HG03442 (cell line): ENCODE results near the gene GPR65.

ENCODE experiments used
- ATAC-seq: cut with Tn5 transposase; IDR thresholded peaks from one replicate; pipeline ENCODE4 v1.9.1; 2021; ENCODE audit warnings: mild to moderate bottlenecking, moderate library complexity; ENCODE audit not compliant: unreplicated experiment

GPR65 gene, protein sequence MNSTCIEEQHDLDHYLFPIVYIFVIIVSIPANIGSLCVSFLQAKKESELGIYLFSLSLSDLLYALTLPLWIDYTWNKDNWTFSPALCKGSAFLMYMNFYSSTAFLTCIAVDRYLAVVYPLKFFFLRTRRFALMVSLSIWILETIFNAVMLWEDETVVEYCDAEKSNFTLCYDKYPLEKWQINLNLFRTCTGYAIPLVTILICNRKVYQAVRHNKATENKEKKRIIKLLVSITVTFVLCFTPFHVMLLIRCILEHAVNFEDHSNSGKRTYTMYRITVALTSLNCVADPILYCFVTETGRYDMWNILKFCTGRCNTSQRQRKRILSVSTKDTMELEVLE

DNA sequence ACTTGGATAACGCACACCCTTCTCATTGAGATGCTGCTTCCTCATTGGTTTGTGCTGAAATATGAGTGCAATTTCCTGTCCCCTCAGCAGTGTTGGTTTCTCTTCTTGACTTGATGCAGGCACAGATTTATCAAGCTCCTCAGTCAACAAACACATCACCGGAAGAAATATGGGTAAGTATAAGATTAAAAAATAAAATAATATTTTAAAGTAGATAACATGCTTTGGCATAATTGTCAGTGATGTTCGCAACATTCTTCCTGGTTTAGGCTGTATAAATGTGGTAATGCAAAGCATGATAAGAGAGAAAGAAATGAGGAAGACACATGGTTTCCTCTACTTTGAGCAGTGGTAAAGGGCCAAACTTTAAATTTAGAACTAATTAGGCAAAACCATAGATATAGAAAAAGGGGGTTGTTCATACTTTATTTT is at the start of gene GPR65:
TSS of gene GPR65 (plus strand) at position 86 of the 432 bp plus-strand sequence. CDS start 5,713 bp downstream, outside the sequence.
- peak; percentile 55 for ATAC-seq

DNA sequence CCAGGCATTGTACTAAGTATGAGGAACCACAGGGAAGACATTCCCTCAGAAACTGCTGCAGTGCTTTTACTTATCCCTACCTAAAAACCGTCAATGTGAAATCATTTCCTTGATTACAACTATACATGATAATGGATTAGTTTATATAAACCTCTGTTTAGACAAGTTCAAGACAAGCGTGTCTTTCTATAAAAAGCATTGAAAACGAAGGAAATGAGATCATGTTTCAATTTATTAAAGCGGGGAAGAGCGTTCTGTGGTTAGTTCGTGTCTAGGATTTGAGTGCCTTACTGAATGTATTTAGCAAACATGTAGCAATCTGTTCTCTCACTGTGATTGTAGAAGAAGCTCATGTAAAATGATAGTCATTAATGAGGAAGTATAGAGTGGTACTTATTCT is 49.4 kb upstream of the GPR65 start:
- ATAC-seq: no peak

DNA sequence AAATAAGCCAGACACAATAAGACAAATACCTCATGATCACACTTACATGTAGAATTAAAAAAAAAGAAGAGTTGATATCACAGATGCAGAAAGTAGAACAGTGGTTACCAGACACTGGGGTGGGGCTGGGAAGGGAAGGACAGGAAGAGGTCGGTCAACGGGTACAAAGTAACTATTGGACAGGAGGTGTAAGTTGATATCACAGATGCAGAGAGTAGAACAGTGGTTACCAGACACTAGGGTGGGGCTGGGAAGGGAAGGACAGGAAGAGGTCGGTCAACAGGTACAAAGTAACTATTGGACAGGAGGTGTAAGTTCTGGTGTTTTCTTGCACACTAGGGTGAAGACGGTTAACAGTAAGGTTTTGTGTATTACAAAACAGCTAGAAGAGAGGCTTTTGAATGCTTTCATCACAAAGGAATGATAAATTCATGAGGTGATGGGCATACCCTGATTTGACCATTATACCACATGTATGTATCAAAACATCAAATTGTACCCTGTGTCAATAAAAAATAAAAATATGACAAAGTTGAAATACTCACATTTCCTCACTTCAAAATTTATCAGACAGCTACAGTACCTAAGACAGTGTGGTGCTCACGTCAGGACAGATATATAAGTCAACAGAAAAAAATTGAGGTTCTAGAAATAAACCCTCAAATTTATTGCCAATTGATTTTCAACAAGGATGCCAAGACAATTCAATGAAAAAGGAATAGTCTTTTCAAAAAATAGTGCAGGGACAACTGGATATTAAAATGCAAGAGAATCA is 44.7 kb upstream of the GPR65 start:
- ATAC-seq: no peak

- no peak for ATAC-seq
These were observed 43.7 kb upstream of the GPR65 start for GRCh38 chr14:87961246-87961645.

DNA sequence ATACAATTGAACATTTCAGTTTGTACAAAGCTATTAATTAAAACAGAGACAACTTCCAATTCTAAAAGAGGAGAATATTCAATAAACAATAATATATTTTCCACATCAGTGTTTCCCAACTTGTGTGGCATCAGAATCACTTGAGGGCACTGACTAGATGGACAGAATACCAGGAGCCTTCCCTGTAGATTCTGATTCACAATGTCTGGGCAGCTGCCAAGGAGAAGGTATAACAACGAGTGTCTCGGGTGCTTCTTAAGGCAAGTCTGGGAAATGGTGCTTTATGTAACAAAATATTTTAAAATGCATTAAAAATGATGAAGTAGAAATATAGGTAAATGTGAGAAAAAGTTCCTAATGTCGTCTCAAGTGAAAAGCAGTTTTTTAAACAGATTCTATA is 38.1 kb upstream of the GPR65 start:
- no peak for ATAC-seq

- no peak for ATAC-seq
These were observed 37.4 kb upstream of the GPR65 start for GRCh38 chr14:87967496-87967895.

DNA sequence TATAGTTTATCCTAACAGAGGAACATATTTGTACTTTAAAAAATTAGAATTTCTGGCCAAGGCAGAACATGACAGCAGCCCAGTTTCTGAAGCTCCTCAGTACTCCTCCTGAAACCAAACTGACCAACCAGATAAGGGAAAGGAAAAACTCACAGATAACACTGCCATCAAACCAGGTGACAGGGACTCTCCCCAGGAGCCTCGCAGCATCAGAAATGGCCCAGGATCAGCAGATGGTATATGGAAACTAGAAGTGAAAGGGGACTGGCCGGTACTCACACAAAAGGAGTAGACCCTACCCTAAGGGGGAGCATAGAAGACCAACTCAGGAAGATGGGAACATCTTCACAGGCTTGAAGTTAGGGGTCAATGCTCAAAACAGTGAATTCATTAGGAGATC is 33.9 kb upstream of the GPR65 start:
- peak; percentile 95 for ATAC-seq

- no peak for ATAC-seq
These were observed 29.3 kb upstream of the GPR65 start for GRCh38 chr14:87975636-87976035.

- ATAC-seq: no peak
These were observed 25.2 kb upstream of the GPR65 start for GRCh38 chr14:87979689-87980088.

GRCh38 chr14:87989221-87989955 is 15.5 kb upstream of the GPR65 start:
- no peak for ATAC-seq

GRCh38 chr14:87989956-87990299 is 15.0 kb upstream of the GPR65 start:
- no peak for ATAC-seq

GRCh38 chr14:87990682-87991081 is 14.3 kb upstream of the GPR65 start:
- no peak for ATAC-seq

DNA sequence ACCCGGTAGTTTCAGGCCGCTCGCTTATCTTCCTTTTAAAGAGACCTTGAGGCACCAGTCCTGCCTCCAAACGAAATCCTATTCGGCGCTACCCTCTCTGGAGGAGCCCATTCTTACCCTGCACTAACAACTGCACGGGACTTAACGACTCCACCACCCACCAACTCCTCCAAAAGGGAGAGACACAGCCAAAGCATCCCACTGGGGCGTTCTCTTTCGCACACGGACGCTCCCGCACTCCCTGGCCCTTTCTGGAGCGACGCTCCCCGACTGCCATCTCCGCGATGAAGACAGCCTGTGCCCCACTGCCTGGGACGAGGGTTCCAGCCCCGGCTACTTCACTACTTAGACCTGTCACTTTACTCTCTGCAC is 12.6 kb upstream of the GPR65 start:
- peak; percentile 1 for ATAC-seq

GRCh38 chr14:87992718-87993628 is 12.0 kb upstream of the GPR65 start, which contains the start of gene GALC:
TSS of gene GALC (minus strand) at chr14:87993182. CDS start at chr14:87993164, 18 bp downstream.
- ATAC-seq: peak; percentile 84

DNA sequence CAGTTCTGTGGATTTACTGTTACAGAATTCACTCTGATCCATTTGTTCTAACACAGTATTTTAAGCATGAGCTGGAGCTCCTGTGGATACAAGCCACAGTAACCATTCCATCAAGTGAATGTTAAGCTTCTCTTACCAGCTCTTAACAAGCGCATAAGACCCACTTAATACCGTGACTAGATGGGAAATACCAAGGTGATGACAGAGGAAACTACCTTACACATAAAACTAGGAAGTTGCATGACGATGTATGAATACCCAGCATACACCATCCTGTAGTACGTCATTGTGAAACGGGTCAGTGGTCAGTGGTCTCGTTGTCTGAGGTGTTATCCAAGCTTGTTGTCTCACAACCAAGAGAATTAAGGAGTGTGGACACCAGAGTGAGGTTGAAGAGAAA is 10.0 kb upstream of the GPR65 start:
- ATAC-seq: peak; percentile 35

DNA sequence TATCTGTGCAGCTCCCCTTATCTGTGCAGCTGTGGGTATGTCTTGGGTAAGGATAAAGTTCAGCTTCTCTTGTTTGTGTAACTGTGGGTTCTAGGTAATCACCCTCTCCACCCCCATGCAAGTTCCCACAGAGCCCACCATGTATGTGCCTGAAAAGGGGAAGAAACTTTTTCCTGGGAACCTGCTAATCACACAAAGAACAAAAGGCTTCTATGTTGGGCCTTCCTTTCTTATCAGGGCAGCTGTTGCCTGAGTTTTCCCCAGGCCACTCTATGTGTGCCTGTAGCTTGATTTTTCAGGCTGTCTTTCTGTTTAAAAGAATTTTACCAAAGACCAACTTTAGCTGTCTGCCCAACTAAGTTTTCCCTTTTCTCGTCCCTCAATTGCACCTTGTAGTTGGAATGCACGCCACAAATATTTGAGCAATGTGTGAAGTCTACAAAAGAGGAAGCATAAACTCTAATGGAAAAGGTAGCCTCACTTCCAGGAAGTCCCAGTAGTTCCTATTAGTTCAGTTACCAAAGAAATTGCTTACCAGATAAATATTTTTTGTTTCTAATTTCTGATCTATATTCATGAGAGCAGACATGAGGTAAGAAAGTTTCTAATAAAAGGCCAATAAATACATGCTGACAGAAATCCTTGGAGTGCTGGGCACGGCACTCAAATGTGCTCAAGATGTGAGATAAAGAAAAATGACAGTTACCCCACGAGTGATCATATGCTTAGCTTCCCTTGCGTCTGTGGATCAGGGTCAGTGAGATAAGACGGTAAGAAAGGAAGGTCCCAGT is 9.2 kb upstream of the GPR65 start:
- no peak for ATAC-seq

DNA sequence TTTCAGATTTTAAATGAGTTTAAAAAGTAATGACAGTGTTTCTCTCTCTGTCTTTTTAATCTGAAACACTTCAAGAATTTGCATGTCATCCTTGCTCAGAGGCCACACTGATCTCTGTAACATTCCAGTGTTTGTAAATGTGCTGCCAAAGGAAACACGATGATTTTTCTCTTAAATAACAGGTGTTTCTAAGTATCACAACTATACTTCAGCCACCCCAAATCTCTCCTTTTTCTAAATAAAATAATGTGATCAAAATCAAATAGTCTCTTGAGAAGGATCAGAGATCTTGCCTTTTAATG is 8.7 kb upstream of the GPR65 start:
- ATAC-seq: no peak

- ATAC-seq: no peak
These were observed 6.5 kb upstream of the GPR65 start for GRCh38 chr14:87998482-87998881.

GRCh38 chr14:87999277-87999676 is 5.7 kb upstream of the GPR65 start:
- no peak for ATAC-seq
